Measurements from ENCODE around the gene F10.

GRCh38 chr13:113099142-113099541 lies 23.5 kb upstream of the F10 start:
- no peak for TF ChIP-seq CTCF (IDR thresholded peaks at IDR 0.05)
- TF ChIP-seq POLR2A (IDR thresholded peaks at IDR 0.05), result no peak
